IPS-NIHi11 (cell line): ENCODE data around the gene ERAS.
"Not testable (repeated sequence)": the region's sequence is repeated elsewhere in the genome, so short reads cannot be mapped to it uniquely, and the experiment has no call there.

ENCODE experiments used
- DNase-seq: peaks from one replicate; pipeline ENCODE4 v3.0.0; 2012; ENCODE audit warnings: mixed read lengths, low spot score

ERAS gene

GRCh38 chrX:48833542-48834138 lies 7.3 kb downstream of the ERAS start:
- DNase-seq = no peak

DNA sequence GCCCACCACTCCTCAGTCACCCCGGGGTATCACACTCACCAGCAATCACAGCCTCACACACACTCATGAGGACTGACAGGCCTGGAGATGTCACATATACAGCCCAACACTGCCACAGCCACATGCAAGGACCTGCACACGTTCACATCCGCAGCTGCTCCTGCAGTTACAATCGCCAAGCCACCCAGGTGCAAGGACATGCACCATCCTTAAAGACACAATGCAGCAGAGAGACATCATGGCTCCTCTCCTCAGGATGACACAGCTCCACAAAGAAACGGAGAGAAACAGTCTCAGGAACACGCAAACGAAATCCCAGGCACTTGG lies 8.0 kb downstream of the ERAS start:
- DNase-seq = no peak

DNA sequence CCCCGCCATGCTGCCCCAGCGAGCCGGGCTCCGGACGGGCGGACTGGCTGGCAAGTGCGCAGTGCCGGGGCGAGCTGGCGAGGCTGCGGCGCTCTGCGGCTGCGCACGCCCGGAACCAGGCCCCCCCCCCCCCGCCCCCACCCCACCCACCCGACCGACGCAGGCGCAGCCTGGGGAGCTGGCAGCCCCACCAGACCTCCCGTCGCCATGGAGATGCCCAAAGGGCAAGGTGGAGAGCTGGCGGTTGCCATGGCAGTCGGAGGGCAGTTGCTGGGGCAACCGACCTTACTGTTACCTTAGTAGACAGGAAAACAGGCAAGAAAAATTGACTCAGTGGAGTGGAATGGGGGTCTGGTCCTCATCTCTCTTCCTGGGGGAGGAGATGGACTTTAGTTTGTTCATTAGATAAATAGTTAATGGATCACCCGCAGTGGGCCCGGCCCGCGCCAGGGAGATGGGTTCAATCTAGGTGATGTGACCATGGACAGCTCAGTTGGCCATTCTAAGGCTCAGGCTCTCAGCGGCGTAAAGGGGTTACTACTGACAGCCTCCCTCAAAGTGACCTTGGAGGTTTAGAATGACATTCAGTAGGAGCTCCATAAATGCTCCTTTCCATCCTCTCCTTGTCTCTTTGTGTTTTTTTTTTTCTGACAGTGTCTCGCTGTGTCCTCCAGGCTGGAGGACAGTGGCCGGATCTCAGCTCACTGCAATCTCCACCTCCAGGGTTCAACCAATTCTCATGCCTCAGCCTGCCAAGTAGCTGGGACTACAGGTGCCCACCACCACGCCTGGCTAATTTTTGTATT lies 9.4 kb downstream of the ERAS start, which contains the start of gene PCSK1N:
Gene PCSK1N, minus strand, starts transcription at position 87 of the 806 bp plus-strand sequence. Its CDS starts 78 bp downstream, at position 9.
- peak; percentile 71 for DNase-seq

DNA sequence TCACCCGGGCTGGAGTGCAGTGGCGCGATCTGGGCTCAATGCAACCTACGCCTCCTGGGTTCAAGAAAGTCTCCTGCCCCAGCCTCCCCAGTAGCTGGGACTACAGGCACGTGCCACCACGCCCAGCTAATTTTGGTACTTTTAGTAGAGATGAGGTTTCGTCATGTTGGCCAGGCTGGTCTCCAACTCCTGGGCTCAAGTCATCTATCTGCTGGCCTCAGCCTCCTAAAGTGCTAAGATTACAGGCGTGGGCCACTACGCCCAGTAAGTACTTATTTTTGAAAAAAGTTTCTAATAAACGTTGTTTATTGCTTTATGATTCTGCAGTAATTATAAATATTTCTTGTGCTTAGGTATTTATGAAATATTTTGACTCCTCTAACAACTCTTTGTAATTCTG lies 13.4 kb downstream of the ERAS start:
- DNase-seq = no peak

DNA sequence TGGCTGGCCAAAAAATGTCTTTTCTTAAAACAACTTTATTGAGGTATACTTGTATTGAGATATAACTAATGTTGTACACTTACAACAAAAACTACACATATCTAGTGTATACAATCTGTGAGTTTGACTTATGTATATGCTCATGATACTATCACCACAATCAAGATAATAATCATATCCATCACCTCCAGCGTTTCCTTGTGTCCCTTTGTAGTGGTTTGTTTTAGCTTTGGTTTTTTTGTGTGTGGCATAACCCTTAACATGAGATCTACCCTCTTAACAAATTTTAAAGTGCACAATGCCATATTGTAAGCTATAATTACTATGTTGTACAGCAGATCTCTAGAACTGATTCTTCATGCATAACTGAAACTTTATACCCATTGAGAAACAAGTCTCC lies 22.5 kb downstream of the ERAS start:
- DNase-seq = no peak

DNA sequence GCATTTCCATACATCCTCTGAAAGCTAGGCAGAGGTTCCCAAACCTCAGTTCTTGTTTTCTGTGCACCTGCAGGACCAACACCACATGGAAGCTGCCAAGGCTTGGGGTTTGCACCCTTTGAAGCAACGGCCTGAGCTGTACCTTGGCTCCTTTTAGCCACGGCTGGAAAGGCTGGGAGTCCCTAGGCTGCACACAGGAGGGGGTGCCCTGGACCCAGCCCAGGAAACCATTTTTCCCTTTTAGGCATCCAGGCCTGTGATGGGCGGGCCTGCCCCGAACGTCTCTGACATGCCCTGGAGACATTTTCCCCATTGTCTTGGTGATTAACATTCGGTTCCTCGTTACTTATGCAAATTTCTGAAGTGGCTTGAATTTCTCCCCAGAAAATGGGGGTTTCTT lies 26.5 kb downstream of the ERAS start:
- no peak for DNase-seq

- DNase-seq = not testable (repeated sequence)
These were observed 27.2 kb downstream of the ERAS start for GRCh38 chrX:48853494-48853893.

DNA sequence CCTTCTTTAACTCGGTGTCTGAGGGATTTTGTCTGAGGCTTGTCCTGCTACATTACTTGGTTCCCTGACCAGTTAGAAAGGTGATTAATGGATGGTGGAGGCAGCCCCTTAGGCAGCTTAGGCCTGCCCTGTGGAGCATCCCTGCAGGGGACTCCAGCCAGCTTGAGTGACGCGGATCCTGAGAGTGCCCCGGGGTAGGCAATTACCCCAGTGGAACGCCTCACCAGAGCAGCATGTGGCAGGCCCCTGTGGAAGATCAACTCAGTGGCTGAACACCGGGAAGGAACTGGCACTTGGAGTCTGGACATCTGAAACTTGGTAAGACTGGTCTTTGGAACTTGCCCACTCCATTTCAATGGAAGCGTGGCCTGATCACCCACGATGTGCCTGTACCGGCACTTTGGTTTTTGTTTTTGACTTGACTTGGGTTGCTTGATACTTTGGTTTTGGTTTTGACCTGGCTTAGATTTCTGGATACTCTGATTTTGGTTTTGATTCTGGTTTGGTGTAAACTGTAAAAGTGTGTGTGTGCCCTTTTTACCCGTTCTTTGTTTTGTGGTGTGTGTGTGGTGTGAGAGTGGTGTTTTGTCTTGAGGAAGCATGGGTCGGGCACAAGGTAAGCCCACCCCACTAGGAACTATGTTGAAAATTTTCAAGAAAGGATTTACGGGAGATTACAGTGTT lies 27.9 kb downstream of the ERAS start:
- DNase-seq = not testable (repeated sequence)

DNA sequence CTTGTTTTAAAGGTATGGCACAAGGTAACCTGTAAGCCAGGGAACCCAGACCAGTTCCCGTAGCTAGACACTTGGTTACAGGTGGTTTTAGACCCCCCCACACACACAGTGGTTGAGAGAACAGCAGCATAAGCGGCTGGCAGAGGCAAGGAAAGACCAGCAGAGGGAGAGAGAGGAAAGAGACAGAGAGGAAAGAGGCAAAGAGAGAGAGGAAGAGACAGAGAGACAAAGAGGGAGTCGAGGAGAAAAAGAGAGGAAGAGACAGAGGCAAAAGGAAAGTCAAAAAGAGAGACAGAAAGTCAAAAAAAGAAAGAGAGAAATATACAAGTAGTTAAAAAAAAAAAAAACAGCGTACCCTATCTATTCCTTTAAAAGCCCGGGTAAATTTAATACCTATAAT lies 28.6 kb downstream of the ERAS start:
- DNase-seq = no peak

GRCh38 chrX:48864210-48864609 lies 37.9 kb downstream of the ERAS start:
- no peak for DNase-seq

GRCh38 chrX:48872017-48872416 lies 45.7 kb downstream of the ERAS start:
- DNase-seq = not testable (repeated sequence)

- not testable (repeated sequence) for DNase-seq
These were observed 50.6 kb downstream of the ERAS start for GRCh38 chrX:48876944-48877343.
